ENCODE data around the gene ANXA9. TPM values are rescaled to one million over a fixed set of nuclear protein-coding genes. Genes with fewer than 3 reads are reported as not detected.

The ANXA9 gene
- total RNA-seq, 1 experiment from 2014 or later: 2.7 TPM

DNA sequence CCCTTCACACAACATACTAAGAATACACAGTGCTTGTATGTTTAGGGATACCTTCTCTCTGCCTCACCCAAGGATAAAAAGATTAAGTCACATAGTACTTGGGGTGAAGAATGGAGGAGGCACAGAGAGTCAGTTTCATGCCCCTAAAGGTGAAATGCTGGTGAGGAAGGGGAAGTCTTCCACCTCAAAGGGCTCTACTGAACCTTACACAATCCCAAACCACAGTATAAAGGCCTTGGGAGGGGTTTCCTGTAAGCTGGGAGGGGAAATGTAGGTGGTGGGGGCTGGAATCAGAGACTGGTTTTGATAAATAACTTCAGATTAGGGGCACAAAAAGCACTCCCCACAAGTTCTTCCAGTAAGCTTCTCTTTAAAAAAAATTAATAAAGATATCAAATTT lies 21.1 kb downstream of the ANXA9 start:
- Histone ChIP-seq H3K9me2 (ENCODE audit: insufficient read depth) (no peaks in the 10 kb centered on the region), H3K4me1 (ENCODE audit: control insufficient read depth in 1 of 2, insufficient read depth in 2 of 2, low read length in 2 of 2) (peaks cover 9 to 46% of the 10 kb centered on the region in 2 experiments; a peak in 3 of 4 replicates), H3K4me2 (ENCODE audit: low read length) (no peak overlapping the region), H3K27ac (ENCODE audit: low read depth, low read length) (no peak overlapping the region), H2AFZ (ENCODE audit: low read depth, low read length, poor library complexity, severe bottlenecking) (no peak overlapping the region), H4K20me1 (ENCODE audit: insufficient read depth) (no peaks in the 10 kb centered on the region), H3K36me3 (ENCODE audit: control insufficient read depth in 1 of 2, insufficient read depth in 2 of 2, low read length in 2 of 2) (no peaks in the 10 kb centered on the region), H3K9me3 (ENCODE audit: control insufficient read depth in 1 of 2, insufficient read depth in 1 of 2, low read depth in 1 of 2, low read length in 2 of 2) (no peaks in the 10 kb centered on the region), H3K4me3 (replicated peaks in 1 of 2; ENCODE audit: low read depth in 1 of 2, low read length in 2 of 2) (no peak overlapping the region), H3K9ac (ENCODE audit: low read length) (no peak overlapping the region), H3K79me2 (ENCODE audit: insufficient read depth, low read length) (no peaks in the 10 kb centered on the region), H3K27me3 (ENCODE audit: insufficient read depth, low read length) (no peaks in the 10 kb centered on the region)
- CTCF ChIA-PET: no interaction called here
- BruUV-seq (replicated peaks): no TSS peak
- intact Hi-C loops (cut with micrococcal nuclease): no loop called here
- POLR2A ChIA-PET: no interaction called here
- ATAC-seq (no peak), DNase-seq (ENCODE audit: low read depth, low spot score) (no peak)
- TF ChIP-seq RAD21 (IDR thresholded peaks at IDR 0.05; ENCODE audit: low read depth) (no peak), FOSL1 (IDR thresholded peaks at IDR 0.05; ENCODE audit: low read depth) (no peak), ELF1 (IDR thresholded peaks at IDR 0.05; ENCODE audit: borderline replicate concordance, low read depth) (no peak), POLR2AphosphoS5 (IDR thresholded peaks at IDR 0.05; ENCODE audit: low read depth, low read length) (no peak), CEBPB (IDR thresholded peaks at IDR 0.05; ENCODE audit: low read depth) (no peak), SRF (IDR thresholded peaks at IDR 0.05; ENCODE audit: low read depth) (no peak)
- TF ChIP-seq, protein P1, sequence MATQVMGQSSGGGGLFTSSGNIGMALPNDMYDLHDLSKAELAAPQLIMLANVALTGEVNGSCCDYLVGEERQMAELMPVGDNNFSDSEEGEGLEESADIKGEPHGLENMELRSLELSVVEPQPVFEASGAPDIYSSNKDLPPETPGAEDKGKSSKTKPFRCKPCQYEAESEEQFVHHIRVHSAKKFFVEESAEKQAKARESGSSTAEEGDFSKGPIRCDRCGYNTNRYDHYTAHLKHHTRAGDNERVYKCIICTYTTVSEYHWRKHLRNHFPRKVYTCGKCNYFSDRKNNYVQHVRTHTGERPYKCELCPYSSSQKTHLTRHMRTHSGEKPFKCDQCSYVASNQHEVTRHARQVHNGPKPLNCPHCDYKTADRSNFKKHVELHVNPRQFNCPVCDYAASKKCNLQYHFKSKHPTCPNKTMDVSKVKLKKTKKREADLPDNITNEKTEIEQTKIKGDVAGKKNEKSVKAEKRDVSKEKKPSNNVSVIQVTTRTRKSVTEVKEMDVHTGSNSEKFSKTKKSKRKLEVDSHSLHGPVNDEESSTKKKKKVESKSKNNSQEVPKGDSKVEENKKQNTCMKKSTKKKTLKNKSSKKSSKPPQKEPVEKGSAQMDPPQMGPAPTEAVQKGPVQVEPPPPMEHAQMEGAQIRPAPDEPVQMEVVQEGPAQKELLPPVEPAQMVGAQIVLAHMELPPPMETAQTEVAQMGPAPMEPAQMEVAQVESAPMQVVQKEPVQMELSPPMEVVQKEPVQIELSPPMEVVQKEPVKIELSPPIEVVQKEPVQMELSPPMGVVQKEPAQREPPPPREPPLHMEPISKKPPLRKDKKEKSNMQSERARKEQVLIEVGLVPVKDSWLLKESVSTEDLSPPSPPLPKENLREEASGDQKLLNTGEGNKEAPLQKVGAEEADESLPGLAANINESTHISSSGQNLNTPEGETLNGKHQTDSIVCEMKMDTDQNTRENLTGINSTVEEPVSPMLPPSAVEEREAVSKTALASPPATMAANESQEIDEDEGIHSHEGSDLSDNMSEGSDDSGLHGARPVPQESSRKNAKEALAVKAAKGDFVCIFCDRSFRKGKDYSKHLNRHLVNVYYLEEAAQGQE (IDR thresholded peaks at IDR 0.05; ENCODE audit: low read depth): no peak
- RAD21 ChIA-PET (ENCODE audit: low non-redundant PET in 1 of 2, low total read pairs in 2 of 2, uncharacterized antibody in 2 of 2, unreplicated experiment in 2 of 2): no interaction called here
